ENCODE results near the gene SIRPB2.

GRCh38 chr20:1431158-1431557 lies 60.1 kb downstream of the SIRPB2 start:
- TF ChIP-seq CTCF (IDR thresholded peaks at IDR 0.05; ENCODE audit: low read depth, low read length, poor library complexity, severe bottlenecking) (no peak), EZH2phosphoT487 (IDR thresholded peaks at IDR 0.05; ENCODE audit: borderline replicate concordance, low read length) (no peak)

Data from DOHH2 (cell line).